Testis (tissue), 2 donors: ENCODE data around the gene JAGN1.

Experiments
- POLR2A ChIP-seq: fragments of 450-650 bp; IDR thresholded peaks from one replicate; pipeline ENCODE4 v1.6.1; 2017; ENCODE audit warnings: antibody characterized with exemption, mild to moderate bottlenecking, moderate library complexity
- TF ChIP-seq, protein P1 (sequence below), 3 experiments: fragments of 450-650 bp in 2 of 3; fragments of 200-600 bp in 1 of 3; sonication (generic) in 1 of 3; IDR thresholded peaks; one replicate each; pipeline ENCODE4 v1.5.1; 2016 to 2019; ENCODE audit warnings: antibody characterized with exemption in 3 of 3, mild to moderate bottlenecking in 2 of 3, moderate library complexity in 1 of 3

DNA sequence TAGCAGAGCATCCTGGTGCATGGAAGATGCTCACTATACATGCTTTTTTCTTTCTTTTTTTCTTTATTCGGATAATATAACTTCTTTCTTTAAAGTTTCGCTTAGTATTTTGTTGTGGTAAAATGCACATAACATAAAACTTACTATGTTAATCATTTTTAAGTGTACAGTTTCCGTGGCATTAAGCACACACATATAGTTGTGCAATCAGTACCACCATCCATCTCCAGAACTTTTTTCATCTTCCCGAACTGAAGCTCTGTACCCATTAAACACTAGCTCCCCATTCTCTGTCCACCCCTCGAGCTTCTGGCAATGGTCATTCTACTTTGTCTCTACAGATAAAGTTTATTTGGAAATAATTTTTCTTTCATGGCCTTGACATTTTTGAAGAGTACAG lies 1.0 kb upstream of the JAGN1 start:
- TF ChIP-seq, protein P1, sequence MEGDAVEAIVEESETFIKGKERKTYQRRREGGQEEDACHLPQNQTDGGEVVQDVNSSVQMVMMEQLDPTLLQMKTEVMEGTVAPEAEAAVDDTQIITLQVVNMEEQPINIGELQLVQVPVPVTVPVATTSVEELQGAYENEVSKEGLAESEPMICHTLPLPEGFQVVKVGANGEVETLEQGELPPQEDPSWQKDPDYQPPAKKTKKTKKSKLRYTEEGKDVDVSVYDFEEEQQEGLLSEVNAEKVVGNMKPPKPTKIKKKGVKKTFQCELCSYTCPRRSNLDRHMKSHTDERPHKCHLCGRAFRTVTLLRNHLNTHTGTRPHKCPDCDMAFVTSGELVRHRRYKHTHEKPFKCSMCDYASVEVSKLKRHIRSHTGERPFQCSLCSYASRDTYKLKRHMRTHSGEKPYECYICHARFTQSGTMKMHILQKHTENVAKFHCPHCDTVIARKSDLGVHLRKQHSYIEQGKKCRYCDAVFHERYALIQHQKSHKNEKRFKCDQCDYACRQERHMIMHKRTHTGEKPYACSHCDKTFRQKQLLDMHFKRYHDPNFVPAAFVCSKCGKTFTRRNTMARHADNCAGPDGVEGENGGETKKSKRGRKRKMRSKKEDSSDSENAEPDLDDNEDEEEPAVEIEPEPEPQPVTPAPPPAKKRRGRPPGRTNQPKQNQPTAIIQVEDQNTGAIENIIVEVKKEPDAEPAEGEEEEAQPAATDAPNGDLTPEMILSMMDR (IDR thresholded peaks at IDR 0.05), result no peak
- no peak for TF ChIP-seq POLR2A
